ENCODE results near the gene MMP28.

The MMP28 gene

GRCh38 chr17:35748341-35748841 is 47.0 kb downstream of the MMP28 start:
- Histone ChIP-seq H3K9ac (ENCODE audit: low read length) (no peak overlapping the region), H3K36me3 (ENCODE audit: low read length) (no peaks in the 10 kb centered on the region), H3K27me3 (ENCODE audit: low read length) (no peaks in the 10 kb centered on the region), H3K4me2 (ENCODE audit: low read depth, low read length, poor library complexity, severe bottlenecking) (no peak overlapping the region), H3F3A (ENCODE audit: insufficient read depth) (no peaks in the 10 kb centered on the region), H3K4me3 (ENCODE audit: insufficient read depth, low read length, poor library complexity, severe bottlenecking) (no peak overlapping the region), H3K9me2 (replicated peaks; ENCODE audit: insufficient read depth, low read length) (no peaks in the 10 kb centered on the region), H3K27ac (ENCODE audit: low read depth, low read length) (no peak overlapping the region), H4K20me1 (ENCODE audit: low read depth, low read length) (no peaks in the 10 kb centered on the region), H2AFZ (ENCODE audit: low read depth, low read length, severe bottlenecking) (no peak overlapping the region), H3K79me2 (ENCODE audit: insufficient read depth, low read length) (no peaks in the 10 kb centered on the region), H3K9me3 (ENCODE audit: insufficient read depth, low read length) (no peaks in the 10 kb centered on the region)
- TF ChIP-seq EZH2phosphoT487 (conservative IDR thresholded peaks at IDR 0.05; ENCODE audit: low read length), result no peak
- TF ChIP-seq CTCF (IDR thresholded peaks at IDR 0.05; ENCODE audit: insufficient read depth, low read length, poor library complexity, severe bottlenecking), result no peak

DNA sequence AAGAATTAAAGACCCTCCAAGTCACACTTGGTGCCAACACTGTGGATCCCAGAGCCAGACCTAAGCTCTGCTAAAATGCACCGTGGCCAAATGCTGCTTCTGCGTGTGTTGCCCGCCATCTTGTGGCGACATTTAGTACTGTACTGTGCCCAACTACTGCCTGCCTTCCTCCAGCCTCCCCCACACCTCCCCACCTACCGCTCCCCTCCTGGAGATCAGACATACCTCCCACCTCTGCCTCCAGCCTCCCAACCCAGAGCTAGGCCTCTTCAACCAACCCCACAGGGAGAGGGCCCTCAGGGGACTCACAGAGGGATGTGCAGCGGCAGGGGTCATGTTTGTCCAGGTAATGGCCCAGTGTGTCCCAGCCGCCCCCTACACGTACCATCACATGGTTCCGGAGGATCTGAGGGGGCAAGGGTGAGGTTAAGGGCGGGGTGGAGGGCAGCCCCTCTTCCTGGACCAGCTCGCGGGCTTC is 47.9 kb downstream of the MMP28 start:
- no peaks in the 10 kb centered on the region for H3K9me2 ChIP-seq (replicated peaks; ENCODE audit: insufficient read depth, low read length)
- no peaks in the 10 kb centered on the region for H3K36me3 ChIP-seq (ENCODE audit: low read length)
- H3K9ac ChIP-seq (ENCODE audit: low read length), result no peak overlapping the region
- no peak overlapping the region for H3K4me3 ChIP-seq (ENCODE audit: insufficient read depth, low read length, poor library complexity, severe bottlenecking)
- no peaks in the 10 kb centered on the region for H3K9me3 ChIP-seq (ENCODE audit: insufficient read depth, low read length)
- no peaks in the 10 kb centered on the region for H3K79me2 ChIP-seq (ENCODE audit: insufficient read depth, low read length)
- TF ChIP-seq EZH2phosphoT487 (conservative IDR thresholded peaks at IDR 0.05; ENCODE audit: low read length) (no peak), CTCF (IDR thresholded peaks at IDR 0.05; ENCODE audit: insufficient read depth, low read length, poor library complexity, severe bottlenecking) (peak; percentile 54)
- H3F3A ChIP-seq (ENCODE audit: insufficient read depth), result no peaks in the 10 kb centered on the region
- no peak overlapping the region for H3K4me2 ChIP-seq (ENCODE audit: low read depth, low read length, poor library complexity, severe bottlenecking)
- H4K20me1 ChIP-seq (ENCODE audit: low read depth, low read length), result no peaks in the 10 kb centered on the region
- H2AFZ ChIP-seq (ENCODE audit: low read depth, low read length, severe bottlenecking), result no peak overlapping the region
- H3K27me3 ChIP-seq (ENCODE audit: low read length), result no peaks in the 10 kb centered on the region
- H3K27ac ChIP-seq (ENCODE audit: low read depth, low read length), result no peak overlapping the region

GRCh38 chr17:35745749-35746320 is 49.6 kb downstream of the MMP28 start:
- Histone ChIP-seq H3F3A (ENCODE audit: insufficient read depth) (no peaks in the 10 kb centered on the region), H3K27me3 (ENCODE audit: low read length) (no peaks in the 10 kb centered on the region), H4K20me1 (ENCODE audit: low read depth, low read length) (no peaks in the 10 kb centered on the region), H3K79me2 (ENCODE audit: insufficient read depth, low read length) (no peaks in the 10 kb centered on the region), H3K36me3 (ENCODE audit: low read length) (no peaks in the 10 kb centered on the region), H3K9me2 (replicated peaks; ENCODE audit: insufficient read depth, low read length) (no peaks in the 10 kb centered on the region), H3K27ac (ENCODE audit: low read depth, low read length) (no peak overlapping the region), H3K4me3 (ENCODE audit: insufficient read depth, low read length, poor library complexity, severe bottlenecking) (no peak overlapping the region), H3K4me2 (ENCODE audit: low read depth, low read length, poor library complexity, severe bottlenecking) (no peak overlapping the region), H2AFZ (ENCODE audit: low read depth, low read length, severe bottlenecking) (no peak overlapping the region), H3K9ac (ENCODE audit: low read length) (no peak overlapping the region), H3K9me3 (ENCODE audit: insufficient read depth, low read length) (no peaks in the 10 kb centered on the region)
- TF ChIP-seq CTCF (IDR thresholded peaks at IDR 0.05; ENCODE audit: insufficient read depth, low read length, poor library complexity, severe bottlenecking) (no peak), EZH2phosphoT487 (conservative IDR thresholded peaks at IDR 0.05; ENCODE audit: low read length) (no peak)
